ENCODE measurements around the gene HLA-DQB2.

GRCh38 chr6:32744776-32745175 lies 18.6 kb downstream of the HLA-DQB2 start:
- TF ChIP-seq POLR2A (IDR thresholded peaks at IDR 0.05) (no peak), CTCF (IDR thresholded peaks at IDR 0.05) (no peak), EP300 (IDR thresholded peaks at IDR 0.05) (no peak)

Data from ovary (tissue), 3 donors.